ENCODE measurements around the gene VDR.

Gene VDR

GRCh38 chr12:47927346-47927745 is 22.6 kb upstream of the VDR start:
- no peak for DNase-seq

GRCh38 chr12:47921907-47922306 is 17.1 kb upstream of the VDR start:
- no peak for DNase-seq

- DNase-seq = no peak
Observed at GRCh38 chr12:47920913-47921312, 16.1 kb upstream of the VDR start.

GRCh38 chr12:47913081-47913480 is 8.3 kb upstream of the VDR start:
- no peak for DNase-seq

GRCh38 chr12:47912556-47912955 is 7.8 kb upstream of the VDR start:
- no peak for DNase-seq

- DNase-seq = no peak
Observed at GRCh38 chr12:47910981-47911380, 6.2 kb upstream of the VDR start.

- DNase-seq = no peak
Observed at GRCh38 chr12:47910486-47910885, 5.7 kb upstream of the VDR start.

GRCh38 chr12:47909839-47910465 is 5.2 kb upstream of the VDR start:
- no peak for DNase-seq

- DNase-seq = no peak
Observed at GRCh38 chr12:47908738-47909137, 3.9 kb upstream of the VDR start.

GRCh38 chr12:47907851-47908454 is 3.2 kb upstream of the VDR start:
- no peak for DNase-seq

GRCh38 chr12:47903927-47904712 is 674 bp downstream of the VDR start:
- DNase-seq = peak; percentile 79

- peak; percentile 21 for DNase-seq
Observed at GRCh38 chr12:47903151-47903611, 1.6 kb downstream of the VDR start.

GRCh38 chr12:47902131-47902639 is 2.6 kb downstream of the VDR start:
- no peak for DNase-seq

GRCh38 chr12:47901718-47902093 is 3.1 kb downstream of the VDR start:
- DNase-seq = no peak

GRCh38 chr12:47901063-47901717 is 3.6 kb downstream of the VDR start:
- DNase-seq = no peak

- no peak for DNase-seq
Observed at GRCh38 chr12:47900131-47901062, 4.4 kb downstream of the VDR start.

GRCh38 chr12:47899466-47899865 is 5.3 kb downstream of the VDR start:
- DNase-seq = no peak

GRCh38 chr12:47896633-47897032 is 8.2 kb downstream of the VDR start:
- no peak for DNase-seq

- DNase-seq = no peak
Observed at GRCh38 chr12:47896022-47896421, 8.8 kb downstream of the VDR start.

- DNase-seq = no peak
Observed at GRCh38 chr12:47894652-47895051, 10.1 kb downstream of the VDR start.

- no peak for DNase-seq
Observed at GRCh38 chr12:47894068-47894467, 10.7 kb downstream of the VDR start.

GRCh38 chr12:47892819-47893218 is 12.0 kb downstream of the VDR start:
- no peak for DNase-seq
